AG10803 (cell line): Measurements from ENCODE around the gene FRMD4A.

Source experiments
- DNase-seq: peaks from one replicate; pipeline ENCODE4 v3.0.0; 2010; ENCODE audit warnings: low read depth
- H3K4me3 ChIP-seq: 2 replicates; pipeline ENCODE4 v1.5.1; 2011; ENCODE audit warnings: mild to moderate bottlenecking, low read length, control low read depth
- TF ChIP-seq, protein P1 (sequence below): conservative IDR thresholded peaks from 2 replicates; pipeline ENCODE4 v1.5.1; 2011; ENCODE audit warnings: mild to moderate bottlenecking, low read length, control low read depth, inconsistent platforms

The FRMD4A gene

DNA sequence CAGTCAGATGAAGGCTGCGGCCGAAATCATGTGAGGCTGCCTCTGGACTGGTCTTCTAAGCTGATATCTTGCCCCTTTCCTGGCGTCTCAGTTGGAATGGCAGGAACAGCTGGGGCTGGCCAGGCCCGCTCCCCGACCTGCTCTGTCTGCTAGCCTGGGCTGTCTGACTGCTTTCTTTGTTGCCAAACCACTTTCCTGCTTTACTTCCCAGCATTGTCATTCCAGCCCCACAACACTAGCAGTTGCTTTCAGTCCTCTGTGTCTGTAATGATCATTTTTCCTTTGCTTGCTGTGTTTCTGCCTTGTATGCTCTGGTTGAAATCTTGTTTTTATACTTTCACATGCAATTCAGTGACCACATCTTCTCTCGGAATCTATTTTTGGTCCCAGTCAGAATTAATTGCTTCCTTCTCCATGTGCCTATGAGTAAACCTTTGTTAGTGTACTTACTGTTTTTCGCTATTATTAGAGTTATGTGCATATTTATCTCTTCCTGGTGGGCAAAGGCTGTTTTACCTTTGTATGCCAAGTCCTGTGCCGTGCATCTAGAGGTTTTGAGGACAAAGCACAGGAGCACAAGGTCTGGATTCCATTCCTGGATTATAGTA, 722.4 kb downstream of the FRMD4A start:
- TF ChIP-seq, protein P1, sequence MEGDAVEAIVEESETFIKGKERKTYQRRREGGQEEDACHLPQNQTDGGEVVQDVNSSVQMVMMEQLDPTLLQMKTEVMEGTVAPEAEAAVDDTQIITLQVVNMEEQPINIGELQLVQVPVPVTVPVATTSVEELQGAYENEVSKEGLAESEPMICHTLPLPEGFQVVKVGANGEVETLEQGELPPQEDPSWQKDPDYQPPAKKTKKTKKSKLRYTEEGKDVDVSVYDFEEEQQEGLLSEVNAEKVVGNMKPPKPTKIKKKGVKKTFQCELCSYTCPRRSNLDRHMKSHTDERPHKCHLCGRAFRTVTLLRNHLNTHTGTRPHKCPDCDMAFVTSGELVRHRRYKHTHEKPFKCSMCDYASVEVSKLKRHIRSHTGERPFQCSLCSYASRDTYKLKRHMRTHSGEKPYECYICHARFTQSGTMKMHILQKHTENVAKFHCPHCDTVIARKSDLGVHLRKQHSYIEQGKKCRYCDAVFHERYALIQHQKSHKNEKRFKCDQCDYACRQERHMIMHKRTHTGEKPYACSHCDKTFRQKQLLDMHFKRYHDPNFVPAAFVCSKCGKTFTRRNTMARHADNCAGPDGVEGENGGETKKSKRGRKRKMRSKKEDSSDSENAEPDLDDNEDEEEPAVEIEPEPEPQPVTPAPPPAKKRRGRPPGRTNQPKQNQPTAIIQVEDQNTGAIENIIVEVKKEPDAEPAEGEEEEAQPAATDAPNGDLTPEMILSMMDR = no peak
- DNase-seq = peak; percentile 47
- H3K4me3 ChIP-seq = no peak overlapping the region

DNA sequence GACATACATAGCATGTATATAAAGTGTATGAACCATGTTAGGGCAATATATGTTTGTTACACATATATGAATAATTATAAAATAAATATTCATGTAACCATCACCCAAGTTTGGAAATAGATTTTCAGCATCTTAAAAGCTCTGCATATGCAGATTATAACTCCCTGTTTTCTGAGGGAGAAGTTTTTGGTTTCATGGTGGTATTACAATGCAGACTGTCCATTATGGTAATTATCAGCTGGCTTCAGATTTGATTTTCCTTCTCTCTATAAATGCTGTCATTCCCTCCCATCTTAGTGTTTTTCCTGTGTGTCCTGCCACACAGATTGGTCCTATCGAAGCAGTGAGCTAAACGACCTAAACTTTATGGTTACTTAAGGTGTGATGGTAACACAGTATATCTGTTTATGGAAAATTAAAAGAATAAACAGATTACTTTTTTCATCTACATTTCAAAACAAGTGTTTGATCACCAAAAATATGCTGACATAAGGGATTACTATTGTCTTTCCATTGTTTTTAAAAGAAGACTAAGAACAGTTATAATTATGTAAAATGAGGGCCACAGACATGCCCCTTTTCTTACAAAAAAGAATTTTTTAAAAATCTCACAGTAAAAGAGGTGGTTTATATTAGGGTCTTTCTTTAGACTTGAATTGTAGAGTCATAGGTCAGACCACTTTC, 726.2 kb downstream of the FRMD4A start:
- DNase-seq = no peak
- TF ChIP-seq, protein P1 = no peak

DNA sequence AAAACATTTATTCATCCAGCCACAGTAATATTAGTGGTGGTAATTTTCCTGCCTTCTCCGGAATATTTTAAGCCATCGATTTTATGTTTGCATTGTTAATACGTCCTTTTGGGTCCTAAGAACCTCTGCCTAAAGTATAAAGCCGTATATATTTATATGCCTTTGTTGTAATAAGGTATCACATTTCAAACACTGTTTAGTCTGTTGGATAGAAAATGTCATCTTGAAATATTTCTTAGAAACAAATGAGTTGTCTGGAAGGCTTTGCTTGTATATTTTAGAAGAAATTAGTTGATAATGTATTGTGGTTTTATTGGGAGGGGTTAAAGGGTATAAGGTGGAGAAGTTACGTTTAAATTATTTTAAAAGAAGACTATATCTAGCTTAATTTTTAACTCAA, 732.8 kb downstream of the FRMD4A start:
- no peak for DNase-seq
- TF ChIP-seq, protein P1 = no peak
- H3K4me3 ChIP-seq = no peak overlapping the region

More for the DNA sequence above, 726.2 kb downstream of the FRMD4A start:
- H3K4me3 ChIP-seq = no peak overlapping the region

DNA sequence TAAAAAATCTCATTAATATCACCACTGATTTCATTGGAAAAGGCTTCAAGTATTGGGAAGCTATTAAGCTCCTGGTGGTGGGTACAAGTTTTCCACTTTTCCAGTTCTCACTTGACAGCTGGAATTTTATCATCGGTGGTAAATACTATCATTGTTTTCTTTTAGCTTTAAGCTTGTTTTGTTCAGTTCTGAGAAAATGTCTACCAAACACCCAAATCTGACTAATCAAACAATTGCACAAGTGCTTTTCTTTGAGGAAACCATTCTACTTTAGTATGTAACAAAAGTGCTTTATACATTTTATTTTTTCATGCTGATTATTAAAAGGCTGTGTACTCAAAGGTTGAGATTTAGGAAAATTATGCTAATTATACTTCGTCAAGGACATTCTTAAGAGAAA, 736.1 kb downstream of the FRMD4A start:
- H3K4me3 ChIP-seq = no peak overlapping the region
- TF ChIP-seq, protein P1 = no peak

More for the DNA sequence above, 736.1 kb downstream of the FRMD4A start:
- no peak for DNase-seq
